Posterior vena cava (tissue), 2 donors: ENCODE results near the gene CPNE7. TPM values are rescaled to one million over a fixed set of nuclear protein-coding genes. Genes with fewer than 3 reads are reported as not detected.
A peak's percentile ranks its signal among the peaks of the same experiment; 100 is the strongest.

Experiments used
- DNase-seq: peaks from one replicate; pipeline ENCODE4 v3.0.0-alpha.2; 2020; ENCODE audit warnings: low spot score
- intact Hi-C, 2 donors: fragments of 100-400 bp; cut with DNase I; formaldehyde crosslinking; loops; one replicate each; pipeline versions ENCODE4 v1.14.1 to v1.14.2; 2022 to 2023
- total RNA-seq, 2 donors: library from RNA; stranded (reverse); fragmentation: NEBNext Ultra II Directional; extraction: Animal tissue kit (Norgen Biotek cat#: 25700); gene quantifications; one replicate each; pipeline ENCODE4 v1.2.1, GENCODE V29; 2021
- donor health status: DM: yes; HTN: yes; CAD: no.
- donor health status: DM: yes; HTN: yes; CAD: no.

CPNE7 gene
- total RNA-seq, 2 donors from 2014 or later, result 0.71 TPM; not detected in 1

DNA sequence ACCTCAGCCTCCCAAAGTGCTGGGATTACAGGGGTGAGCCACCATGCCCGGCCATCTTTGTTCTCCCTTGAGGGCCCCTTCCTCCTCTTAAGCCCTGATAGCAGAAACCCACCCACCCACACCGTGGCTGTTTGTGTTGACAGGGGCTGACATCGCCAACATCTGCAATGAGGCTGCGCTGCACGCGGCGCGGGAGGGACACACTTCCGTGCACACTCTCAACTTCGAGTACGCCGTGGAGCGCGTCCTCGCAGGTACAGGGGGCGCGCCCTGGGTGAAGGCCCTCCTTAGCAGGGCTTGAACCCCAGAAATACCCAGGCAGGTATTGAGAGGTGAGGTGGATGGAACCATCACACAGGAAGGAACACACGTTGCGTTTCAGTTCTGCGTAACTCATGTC, 27.7 kb upstream of the CPNE7 start:
- DNase-seq, result peak; percentile 70
- intact Hi-C loops, result no loop called here

DNA sequence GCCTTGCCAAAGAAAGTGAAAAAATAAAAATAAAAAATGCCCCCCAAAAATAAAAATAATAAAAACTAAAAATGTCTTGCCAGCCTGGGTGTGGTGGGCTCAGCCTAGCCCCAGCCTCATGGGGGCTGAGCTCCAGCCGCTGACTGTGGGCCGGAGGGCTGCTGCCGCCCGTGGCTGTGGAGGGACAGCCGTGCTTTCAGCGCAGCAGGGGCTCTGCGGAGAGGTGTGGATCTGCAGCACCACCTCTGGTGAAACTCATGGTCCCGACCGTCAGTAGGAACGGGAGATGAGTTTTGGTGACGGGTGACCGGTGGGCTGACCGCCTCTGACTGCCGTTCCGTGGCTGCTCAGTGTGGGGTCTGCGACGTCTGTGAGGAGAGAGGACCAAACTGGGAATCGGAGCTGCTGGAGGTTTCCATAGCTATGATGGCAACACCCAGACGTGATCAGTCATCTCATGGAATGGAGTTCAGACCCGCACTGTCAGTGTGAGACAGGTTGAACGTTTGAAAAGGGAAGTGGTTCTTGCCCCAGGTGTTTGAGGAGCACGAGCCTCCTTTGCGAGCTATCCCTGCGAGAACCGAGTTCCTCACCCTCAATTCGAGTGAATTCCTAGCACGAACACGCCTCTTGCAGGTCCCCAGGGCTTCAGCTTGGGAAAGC, 27.1 kb upstream of the CPNE7 start:
- intact Hi-C loops, result no loop called here
- DNase-seq, result no peak

DNA sequence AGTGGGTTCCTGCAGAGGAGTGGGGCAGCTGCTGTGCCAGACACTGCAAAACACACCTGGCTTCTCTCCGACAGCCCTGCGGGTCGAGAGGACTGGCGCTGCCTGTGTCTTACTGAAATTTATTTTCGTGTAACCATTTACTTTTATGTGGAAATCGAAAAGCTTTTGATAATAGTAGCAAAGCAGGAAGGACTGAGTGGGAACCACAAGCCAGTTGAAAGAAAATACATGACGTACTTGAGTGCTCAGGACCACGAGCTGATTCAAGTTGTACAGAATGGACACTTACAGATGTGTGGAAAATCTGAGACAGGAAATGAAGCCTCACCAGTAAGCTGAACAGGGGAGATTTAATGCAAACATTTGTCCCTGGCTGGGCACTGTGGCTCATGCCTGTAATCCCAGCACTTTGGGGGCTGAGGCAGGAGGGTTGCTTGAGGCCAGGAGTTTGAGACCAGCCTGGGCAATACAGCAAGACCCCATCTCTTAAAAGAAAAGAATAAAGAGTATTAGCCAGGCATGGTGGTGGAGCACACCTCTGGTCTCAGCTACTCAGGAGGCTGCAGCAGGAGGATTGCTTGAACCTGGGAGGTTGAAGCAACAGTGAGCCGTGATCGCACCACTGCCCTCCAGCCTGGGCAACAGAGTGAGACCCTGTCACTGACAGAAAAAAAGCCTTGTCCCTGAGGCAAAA, 26.4 kb upstream of the CPNE7 start:
- intact Hi-C loops, result no loop called here
- no peak for DNase-seq

DNA sequence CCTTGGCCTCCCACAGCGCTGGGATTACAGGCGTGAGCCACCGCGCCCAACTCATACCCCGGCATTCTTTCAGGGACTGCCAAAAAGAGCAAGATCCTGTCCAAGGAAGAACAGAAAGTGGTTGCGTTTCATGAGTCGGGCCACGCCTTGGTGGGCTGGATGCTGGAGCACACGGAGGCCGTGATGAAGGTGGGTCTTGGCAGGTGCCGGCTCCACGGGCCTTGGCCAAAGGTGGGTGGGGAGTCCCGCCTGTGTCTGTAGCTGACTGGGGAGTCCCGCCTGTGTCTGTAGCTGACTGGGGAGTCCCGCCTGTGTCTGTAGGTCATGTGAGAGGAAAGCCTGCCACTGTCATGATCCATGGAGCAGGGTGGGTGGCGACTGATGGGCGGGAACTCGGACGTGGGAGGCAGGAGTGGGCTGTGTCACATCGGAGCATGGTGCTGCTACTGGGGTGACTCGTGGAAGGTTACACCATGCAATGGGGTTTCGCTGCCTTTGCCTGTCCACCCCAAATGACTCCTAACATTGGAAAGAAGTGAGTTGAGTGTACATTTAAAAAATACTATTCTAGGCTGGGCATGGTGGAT, 25.0 kb upstream of the CPNE7 start:
- intact Hi-C loops, result no loop called here
- no peak for DNase-seq

DNA sequence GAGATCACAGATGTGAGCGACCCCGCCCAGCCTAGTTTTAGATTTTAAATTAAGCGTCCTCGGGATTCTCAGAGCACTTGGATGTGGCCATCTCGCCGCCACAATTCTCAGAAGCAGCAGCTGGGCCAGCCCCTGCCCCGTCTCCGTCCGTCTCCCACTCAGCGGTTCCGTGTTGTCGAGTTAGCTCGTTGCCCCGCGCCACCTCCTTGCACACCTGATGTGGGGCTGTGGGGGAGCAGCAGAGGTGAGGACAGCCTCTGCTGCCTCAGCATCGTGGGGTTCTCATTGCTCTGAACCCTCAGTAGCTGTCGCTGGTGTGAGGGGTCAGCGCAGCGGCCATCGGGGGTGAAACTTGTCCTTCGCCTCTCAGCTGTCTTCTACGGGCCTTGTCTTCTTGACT, 23.2 kb upstream of the CPNE7 start:
- peak; percentile 73 for DNase-seq
- intact Hi-C loops, result no loop called here

DNA sequence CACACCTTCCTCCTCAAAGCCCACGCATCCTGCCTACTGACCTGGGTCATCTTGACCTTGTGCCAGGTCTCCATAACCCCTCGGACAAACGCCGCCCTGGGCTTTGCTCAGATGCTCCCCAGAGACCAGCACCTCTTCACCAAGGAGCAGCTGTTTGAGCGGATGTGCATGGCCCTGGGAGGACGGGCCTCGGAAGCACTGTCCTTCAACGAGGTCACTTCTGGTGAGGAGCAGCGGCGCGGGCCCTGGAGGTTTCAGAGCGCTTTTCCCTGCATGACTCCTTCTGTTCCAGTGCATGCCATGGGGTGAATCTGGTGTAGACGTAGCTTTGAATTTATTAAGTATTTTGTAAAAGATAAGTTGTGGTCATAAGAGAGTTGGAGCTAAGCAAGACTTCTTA, 22.6 kb upstream of the CPNE7 start:
- DNase-seq, result peak; percentile 60
- intact Hi-C loops, result no loop called here

DNA sequence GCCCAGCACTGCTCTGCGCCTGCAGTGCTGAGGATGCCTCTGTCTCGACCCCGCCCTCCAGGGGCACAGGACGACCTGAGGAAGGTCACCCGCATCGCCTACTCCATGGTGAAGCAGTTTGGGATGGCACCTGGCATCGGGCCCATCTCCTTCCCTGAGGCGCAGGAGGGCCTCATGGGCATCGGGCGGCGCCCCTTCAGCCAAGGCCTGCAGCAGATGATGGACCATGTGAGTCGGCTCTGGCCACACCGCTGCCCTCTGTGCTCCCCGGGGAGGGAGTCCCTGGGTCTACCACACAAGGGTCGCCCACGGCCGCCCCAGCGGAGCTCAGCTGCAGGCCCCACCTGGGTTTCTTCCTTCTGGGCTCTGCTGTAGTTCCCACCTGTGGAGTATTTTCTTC, 21.8 kb upstream of the CPNE7 start:
- DNase-seq, result peak; percentile 66
- intact Hi-C loops, result no loop called here

DNA sequence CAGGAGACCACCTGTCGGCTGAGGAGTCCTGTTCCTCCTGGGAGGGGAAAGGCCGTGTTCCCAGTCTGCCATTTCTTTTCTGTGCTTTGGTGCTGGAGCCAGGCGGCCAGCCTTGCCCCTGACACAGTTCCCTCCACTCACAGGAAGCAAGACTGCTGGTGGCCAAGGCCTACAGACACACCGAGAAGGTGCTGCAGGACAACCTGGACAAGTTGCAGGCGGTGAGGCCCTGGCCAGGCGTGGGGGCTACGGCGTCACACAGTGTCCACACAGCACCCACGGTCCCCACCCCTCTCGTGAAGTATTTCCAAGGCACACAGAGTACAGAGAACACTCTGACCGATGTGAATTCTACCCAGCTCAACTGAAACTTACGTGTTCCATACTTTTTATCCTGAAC, 21.2 kb upstream of the CPNE7 start:
- DNase-seq, result no peak
- intact Hi-C loops, result no loop called here

DNA sequence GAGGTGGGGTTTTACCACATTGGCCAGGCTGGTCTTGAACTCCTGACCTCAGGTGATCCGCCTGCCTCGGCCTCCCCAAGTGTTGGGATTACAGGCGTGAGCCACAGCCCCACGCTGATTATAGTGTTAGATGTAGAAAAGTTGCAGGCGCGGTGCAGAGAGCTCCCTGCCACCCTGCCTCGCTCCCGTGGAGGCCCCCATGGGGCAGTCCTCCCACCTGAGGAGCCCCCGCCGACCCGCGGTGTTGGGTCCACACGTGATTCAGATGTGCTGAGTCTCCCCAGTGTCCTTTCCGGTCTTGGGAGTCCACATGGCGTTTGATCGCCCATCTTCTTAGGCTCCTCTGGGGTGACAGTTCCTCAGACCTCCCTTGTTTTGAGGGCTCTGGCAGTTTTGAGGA, 20.3 kb upstream of the CPNE7 start:
- intact Hi-C loops, result no loop called here
- no peak for DNase-seq

DNA sequence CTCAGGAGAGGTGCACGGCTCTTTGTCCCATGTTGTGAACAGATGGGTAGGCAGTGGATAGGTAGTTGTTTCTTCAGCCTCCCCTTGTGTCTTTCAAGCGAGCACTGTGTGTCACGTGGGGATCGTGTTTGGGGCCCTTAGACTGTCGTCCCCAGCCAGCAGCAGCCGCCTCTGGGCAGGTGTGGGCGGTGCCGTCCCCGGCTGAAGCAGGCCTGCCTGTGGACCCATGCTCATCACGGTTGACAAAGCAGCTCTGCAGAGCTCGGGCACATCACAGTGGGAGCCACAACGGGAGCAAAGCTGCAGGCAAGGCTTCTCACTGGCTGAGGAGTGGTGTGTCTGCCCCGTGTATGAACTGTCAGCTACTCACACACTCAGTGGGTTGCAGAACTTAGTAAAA, 19.8 kb upstream of the CPNE7 start:
- DNase-seq, result no peak
- intact Hi-C loops, result no loop called here

DNA sequence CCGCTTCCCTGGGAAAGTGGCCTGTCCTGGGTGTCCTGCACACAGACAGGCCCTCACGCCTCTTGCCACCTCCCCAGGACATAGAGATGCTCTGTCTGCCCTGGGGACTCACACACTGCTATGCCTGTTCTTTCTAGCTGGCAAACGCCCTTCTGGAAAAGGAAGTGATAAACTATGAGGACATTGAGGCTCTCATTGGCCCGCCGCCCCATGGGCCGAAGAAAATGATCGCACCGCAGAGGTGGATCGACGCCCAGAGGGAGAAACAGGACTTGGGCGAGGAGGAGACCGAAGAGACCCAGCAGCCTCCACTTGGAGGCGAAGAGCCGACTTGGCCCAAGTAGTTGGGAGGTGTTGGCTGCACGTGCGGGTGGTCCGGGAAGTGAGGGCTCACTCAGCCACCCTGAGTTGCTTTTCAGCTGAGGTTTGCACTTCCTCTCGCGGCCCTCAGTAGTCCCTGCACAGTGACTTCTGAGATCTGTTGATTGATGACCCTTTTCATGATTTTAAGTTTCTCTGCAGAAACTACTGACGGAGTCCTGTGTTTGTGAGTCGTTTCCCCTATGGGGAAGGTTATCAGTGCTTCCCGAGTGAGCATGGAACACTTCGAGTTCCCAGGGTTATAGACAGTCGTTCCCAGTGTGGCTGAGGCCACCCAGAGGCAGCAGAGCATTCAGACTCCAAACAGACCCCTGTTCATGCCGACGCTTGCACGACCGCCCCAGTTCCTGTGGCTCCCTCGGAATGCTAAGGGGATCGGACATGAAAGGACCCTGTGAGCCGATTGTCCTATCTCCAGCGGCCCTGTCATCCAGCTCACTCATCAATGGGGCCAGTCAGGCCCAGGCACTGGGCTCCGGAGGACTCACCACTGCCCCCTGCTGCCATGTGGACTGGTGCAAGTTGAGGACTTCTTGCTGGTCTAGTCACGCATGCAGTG, 18.5 kb upstream of the CPNE7 start:
- intact Hi-C loops, result no loop called here
- DNase-seq, result peak; percentile 93

DNA sequence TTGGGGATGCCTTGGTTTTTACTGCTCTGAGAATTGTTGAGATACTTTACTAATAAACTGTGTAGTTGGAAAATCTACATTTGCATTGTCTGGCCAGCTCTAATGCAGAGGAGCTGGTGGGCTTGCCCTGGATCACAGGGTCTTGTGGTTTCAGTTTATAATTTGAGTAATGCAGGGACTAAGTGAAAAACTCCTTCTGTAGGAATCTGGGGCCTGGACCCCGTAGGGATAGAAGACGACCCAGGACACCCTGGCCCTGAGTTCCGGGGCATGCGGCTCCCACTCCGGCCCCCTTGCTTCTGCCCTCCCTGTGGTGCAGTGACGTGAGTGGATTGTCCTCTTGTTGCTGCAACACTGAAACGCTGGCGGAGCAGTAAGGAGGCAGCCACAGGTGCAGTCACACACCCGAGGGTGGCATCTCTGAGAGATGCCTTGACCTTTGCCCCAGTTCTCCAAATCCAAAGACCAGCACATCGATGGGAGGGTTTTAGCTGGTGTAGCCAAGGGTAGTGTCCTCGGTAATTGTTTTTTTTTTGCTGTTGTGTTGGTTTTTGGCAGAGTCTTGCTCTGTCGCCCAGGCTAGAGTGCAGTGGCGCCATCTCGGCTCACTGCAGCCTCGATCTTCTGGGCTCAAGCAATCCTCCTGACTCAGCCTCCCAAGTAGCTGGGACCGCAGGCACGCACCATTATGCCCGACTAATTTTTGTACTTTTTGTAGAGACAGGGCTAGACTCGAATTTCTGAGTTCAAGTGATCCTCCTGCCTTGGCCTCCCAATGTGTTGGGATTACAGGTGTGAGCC, 17.7 kb upstream of the CPNE7 start:
- peak; percentile 51 for DNase-seq

DNA sequence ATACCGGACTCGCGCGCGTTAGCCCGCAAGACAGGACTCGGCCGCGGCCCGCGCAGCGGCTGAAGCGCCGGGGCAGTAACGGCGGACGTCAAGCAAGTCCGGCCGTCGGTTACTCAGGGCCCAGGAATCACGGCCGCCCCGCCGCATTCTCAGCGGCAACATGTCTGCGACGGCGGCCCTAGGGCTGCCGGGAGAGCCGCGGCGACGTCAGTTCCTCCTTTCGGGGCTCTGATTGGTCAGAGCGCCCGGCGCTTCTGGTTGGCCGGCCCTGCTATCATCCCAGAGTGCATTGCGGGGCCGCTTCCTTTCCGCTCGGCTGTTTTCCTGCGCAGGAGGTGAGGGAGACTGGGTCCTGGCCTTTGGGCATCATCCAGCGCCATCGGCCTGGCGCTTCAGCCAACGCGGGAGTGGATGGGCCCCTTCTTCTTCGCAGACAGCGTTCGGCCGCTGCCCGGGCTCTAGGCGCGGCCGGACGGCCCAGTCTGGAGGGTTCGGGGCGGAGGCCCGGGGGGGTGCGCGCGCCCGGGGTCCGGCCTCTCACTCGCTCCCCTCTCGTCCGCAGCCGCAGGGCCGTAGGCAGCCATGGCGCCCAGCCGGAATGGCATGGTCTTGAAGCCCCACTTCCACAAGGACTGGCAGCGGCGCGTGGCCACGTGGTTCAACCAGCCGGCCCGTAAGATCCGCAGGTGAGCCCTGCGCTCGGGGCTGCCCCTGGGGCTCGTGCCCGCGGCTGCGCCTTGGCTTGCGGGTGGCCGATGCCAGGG, 15.0 kb upstream of the CPNE7 start, which contains the start of gene RPL13:
Gene RPL13 (plus strand): TSS at position 305 of the 764 bp plus-strand sequence. CDS start 278 bp downstream, at position 583.
- peak; percentile 99 for DNase-seq
- intact Hi-C loops, result no loop called here

More for the DNA sequence above, 17.7 kb upstream of the CPNE7 start:
- intact Hi-C loops, result no loop called here

DNA sequence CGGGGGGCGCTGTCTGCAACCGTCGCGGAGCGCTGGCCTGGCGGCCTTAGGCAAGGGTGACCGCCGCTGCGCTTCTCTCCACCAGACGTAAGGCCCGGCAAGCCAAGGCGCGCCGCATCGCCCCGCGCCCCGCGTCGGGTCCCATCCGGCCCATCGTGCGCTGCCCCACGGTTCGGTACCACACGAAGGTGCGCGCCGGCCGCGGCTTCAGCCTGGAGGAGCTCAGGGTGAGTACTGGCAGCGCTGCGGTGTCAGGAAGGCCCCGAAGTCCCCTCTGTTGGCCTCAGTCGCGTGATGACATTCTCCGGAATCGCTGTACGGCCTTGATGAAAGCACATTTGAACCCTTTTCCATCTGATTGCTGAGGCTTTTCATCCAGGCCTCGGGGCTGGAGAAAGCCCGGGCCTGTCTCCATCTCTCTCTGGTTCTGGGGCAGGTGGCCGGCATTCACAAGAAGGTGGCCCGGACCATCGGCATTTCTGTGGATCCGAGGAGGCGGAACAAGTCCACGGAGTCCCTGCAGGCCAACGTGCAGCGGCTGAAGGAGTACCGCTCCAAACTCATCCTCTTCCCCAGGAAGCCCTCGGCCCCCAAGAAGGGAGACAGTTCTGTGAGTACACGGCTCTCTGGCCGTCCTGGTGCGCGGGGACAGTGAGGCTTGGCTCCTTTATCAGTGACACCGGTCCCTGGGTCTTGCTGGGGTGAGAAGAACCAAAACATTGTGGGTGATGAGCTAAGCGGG, 14.2 kb upstream of the CPNE7 start:
- no peak for DNase-seq
- intact Hi-C loops, result no loop called here

DNA sequence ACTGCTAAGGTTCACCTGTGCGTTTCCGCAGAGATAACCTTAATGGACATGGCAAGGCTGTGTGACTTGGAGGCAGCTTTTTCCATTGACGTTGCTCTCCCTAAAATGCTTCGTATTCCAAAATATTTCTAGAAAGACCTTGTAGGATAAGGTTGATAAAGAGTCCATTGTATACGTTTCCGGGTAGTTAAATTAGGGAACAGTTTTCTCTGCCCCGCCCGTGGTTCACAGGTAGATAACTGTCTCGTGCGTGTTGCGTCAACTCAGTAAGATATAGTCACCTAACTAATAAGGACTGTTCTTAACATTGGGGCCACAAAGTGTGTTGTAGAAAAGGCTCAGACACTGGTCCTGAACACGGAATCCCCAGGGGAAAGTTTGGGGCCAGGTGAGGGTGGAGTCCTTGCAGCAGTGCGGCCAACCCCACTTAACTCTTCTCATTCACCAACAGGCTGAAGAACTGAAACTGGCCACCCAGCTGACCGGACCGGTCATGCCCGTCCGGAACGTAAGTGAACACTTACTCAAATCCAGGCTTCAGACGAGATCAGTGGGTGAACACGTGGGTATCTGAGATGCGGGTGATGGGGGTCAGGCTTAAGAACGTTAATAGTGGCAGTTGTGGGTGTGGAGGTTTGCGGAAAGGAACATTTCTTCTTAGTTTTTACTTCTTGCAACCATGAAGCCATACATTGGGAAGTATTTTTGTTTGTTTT, 13.5 kb upstream of the CPNE7 start:
- DNase-seq, result no peak
- intact Hi-C loops, result no loop called here

DNA sequence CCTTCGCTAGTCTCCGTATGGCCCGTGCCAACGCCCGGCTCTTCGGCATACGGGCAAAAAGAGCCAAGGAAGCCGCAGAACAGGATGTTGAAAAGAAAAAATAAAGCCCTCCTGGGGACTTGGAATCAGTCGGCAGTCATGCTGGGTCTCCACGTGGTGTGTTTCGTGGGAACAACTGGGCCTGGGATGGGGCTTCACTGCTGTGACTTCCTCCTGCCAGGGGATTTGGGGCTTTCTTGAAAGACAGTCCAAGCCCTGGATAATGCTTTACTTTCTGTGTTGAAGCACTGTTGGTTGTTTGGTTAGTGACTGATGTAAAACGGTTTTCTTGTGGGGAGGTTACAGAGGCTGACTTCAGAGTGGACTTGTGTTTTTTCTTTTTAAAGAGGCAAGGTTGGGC, 12.6 kb upstream of the CPNE7 start:
- no peak for DNase-seq
- intact Hi-C loops, result no loop called here
